ENCODE data around the gene OR52N1.

DNA sequence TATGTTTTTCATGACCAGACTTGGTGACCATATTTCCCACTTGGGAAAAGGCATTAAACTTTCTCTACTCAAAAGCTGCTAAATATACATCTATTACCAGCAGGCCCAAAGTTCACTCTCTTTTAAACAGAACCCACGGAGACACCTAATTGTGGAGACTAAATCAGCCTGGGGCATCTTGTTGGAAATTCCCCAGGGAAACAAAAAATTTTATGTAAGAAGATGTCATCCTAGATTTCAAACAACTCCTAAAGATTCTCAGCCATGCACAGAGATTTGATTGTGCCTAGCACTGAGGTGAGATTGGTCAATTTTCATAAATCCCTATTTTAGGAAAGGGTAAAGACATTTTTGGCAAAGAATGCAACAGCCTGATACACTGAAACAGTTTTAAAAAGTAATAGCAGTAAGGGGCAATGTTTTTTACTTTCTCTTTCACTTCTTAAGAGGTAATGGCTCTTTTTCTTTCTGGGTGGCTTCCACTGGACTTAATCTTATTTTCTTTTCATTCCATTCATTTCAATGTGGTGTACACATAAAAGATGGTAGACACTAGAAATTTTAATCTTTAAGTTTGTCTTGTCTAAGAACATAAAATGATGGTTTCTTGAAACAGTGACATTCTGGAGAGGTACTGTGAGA, 27.3 kb upstream of the OR52N1 start:
- TF ChIP-seq EP300 (IDR thresholded peaks at IDR 0.05) (no peak), POLR2A (IDR thresholded peaks at IDR 0.05) (no peak), POLR2AphosphoS5 (IDR thresholded peaks at IDR 0.05) (no peak)
- TF ChIP-seq, protein P1, sequence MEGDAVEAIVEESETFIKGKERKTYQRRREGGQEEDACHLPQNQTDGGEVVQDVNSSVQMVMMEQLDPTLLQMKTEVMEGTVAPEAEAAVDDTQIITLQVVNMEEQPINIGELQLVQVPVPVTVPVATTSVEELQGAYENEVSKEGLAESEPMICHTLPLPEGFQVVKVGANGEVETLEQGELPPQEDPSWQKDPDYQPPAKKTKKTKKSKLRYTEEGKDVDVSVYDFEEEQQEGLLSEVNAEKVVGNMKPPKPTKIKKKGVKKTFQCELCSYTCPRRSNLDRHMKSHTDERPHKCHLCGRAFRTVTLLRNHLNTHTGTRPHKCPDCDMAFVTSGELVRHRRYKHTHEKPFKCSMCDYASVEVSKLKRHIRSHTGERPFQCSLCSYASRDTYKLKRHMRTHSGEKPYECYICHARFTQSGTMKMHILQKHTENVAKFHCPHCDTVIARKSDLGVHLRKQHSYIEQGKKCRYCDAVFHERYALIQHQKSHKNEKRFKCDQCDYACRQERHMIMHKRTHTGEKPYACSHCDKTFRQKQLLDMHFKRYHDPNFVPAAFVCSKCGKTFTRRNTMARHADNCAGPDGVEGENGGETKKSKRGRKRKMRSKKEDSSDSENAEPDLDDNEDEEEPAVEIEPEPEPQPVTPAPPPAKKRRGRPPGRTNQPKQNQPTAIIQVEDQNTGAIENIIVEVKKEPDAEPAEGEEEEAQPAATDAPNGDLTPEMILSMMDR (IDR thresholded peaks at IDR 0.05): no peak

Measured in sigmoid colon (tissue), 4 donors.